Naive thymus-derived CD4-positive, alpha-beta T cell (primary cell): ENCODE results near the gene PRR16. TPM values are rescaled to one million over a fixed set of nuclear protein-coding genes. Genes with fewer than 3 reads are reported as not detected.
"Not testable (repeated sequence)": the region's sequence is repeated elsewhere in the genome, so short reads cannot be mapped to it uniquely, and the experiment has no call there.

Experiments used
- ATAC-seq: fragments of 150-1000 bp; cut with Tn5 transposase; 2 replicates; pipeline ENCODE4 v1.10.0; 2021; ENCODE audit warnings: mild to moderate bottlenecking, moderate library complexity
- CTCF ChIA-PET: fragments of 350-600 bp; sonication (Branson Sonifier 250); formaldehyde crosslinking; loops from one replicate; lab custom pipeline; 2021; ENCODE audit warnings: antibody characterized with exemption; lab: Charles Lee
- POLR2A ChIA-PET: fragments of 350-600 bp; sonication (Branson Sonifier 250); formaldehyde crosslinking; loops from one replicate; lab custom pipeline; 2021; ENCODE audit warnings: antibody characterized with exemption, inconsistent platforms; lab: Charles Lee
- DNase-seq, 9 donors: peaks; one replicate each; pipeline versions ENCODE4 v3.0.0 to v3.0.0-alpha.2; 2020 to 2022; ENCODE audit warnings: mixed read lengths in 1 of 9
- H3K27ac ChIP-seq: one replicate; pipeline ENCODE4 v1.7.0; 2013; ENCODE audit warnings: mild to moderate bottlenecking, low read depth, low read length, moderate library complexity
- H3K27me3 ChIP-seq, 2 donors: one replicate each; pipeline ENCODE4 v1.7.0; 2013; ENCODE audit warnings: low read length in 2 of 2, mild to moderate bottlenecking in 2 of 2, moderate library complexity in 2 of 2; ENCODE audit not compliant: control insufficient read depth in 2 of 2, insufficient read depth in 2 of 2
- H3K36me3 ChIP-seq, 3 experiments: 1 replicate in 2 of 3; 2 replicates in 1 of 3; pipeline ENCODE4 v1.7.0; 2013; ENCODE audit warnings: low read length in 3 of 3, mild to moderate bottlenecking in 3 of 3, moderate library complexity in 1 of 3; ENCODE audit not compliant: insufficient read depth in 3 of 3, control insufficient read depth in 2 of 3
- H3K4me1 ChIP-seq, 2 donors: one replicate each; pipeline ENCODE4 v1.7.0; 2013; ENCODE audit warnings: low read length in 2 of 2, mild to moderate bottlenecking in 2 of 2, moderate library complexity in 1 of 2; ENCODE audit not compliant: control insufficient read depth in 2 of 2, insufficient read depth in 2 of 2
- H3K4me3 ChIP-seq: 2 replicates; pipeline ENCODE4 v1.7.0; 2013; ENCODE audit warnings: mild to moderate bottlenecking, low read length
- H3K9me3 ChIP-seq, 3 experiments: 1 replicate in 2 of 3; 2 replicates in 1 of 3; pipeline ENCODE4 v1.7.0; 2013; ENCODE audit warnings: low read length in 3 of 3; ENCODE audit not compliant: control insufficient read depth in 2 of 3
- H3K27ac Mint-ChIP-seq, 9 donors: one replicate each; pipeline ENCODE4 v1.8.0; 2020 to 2022; ENCODE audit warnings: mixed read lengths in 9 of 9, mild to moderate bottlenecking in 8 of 9, moderate library complexity in 5 of 9, inconsistent platforms in 2 of 9
- H3K27me3 Mint-ChIP-seq, 5 donors: one replicate each; pipeline ENCODE4 v1.8.0; 2021 to 2022; ENCODE audit warnings: mixed read lengths in 5 of 5, mild to moderate bottlenecking in 1 of 5
- H3K36me3 Mint-ChIP-seq, 5 donors: one replicate each; pipeline ENCODE4 v1.8.0; 2020 to 2022; ENCODE audit warnings: mixed read lengths in 5 of 5, mild to moderate bottlenecking in 3 of 5, inconsistent platforms in 1 of 5
- H3K4me1 Mint-ChIP-seq, 7 donors: one replicate each; pipeline ENCODE4 v1.8.0; 2020 to 2022; ENCODE audit warnings: mixed read lengths in 7 of 7, mild to moderate bottlenecking in 3 of 7, inconsistent platforms in 1 of 7
- H3K4me3 Mint-ChIP-seq, 10 donors: one replicate each; pipeline ENCODE4 v1.8.0; 2020 to 2022; ENCODE audit warnings: mild to moderate bottlenecking in 10 of 10, mixed read lengths in 10 of 10, moderate library complexity in 6 of 10, inconsistent platforms in 2 of 10
- H3K9me3 Mint-ChIP-seq, 11 donors: one replicate each; pipeline ENCODE4 v1.8.0; 2020 to 2022; ENCODE audit warnings: mixed read lengths in 11 of 11, mild to moderate bottlenecking in 4 of 11, inconsistent platforms in 1 of 11, moderate library complexity in 1 of 11
- intact Hi-C, 2 donors: fragments of 100-400 bp; cut with micrococcal nuclease; formaldehyde crosslinking; loops; one replicate each; pipeline ENCODE4 v1.15.1; 2023
- polyA plus RNA-seq, 2 donors: library from polyadenylated mRNA; unstranded; fragments of 300-500 nt; fragmentation: Illumina TruSeq; gene quantifications; one replicate each; pipeline ENCODE4 v1.2.3, GENCODE V29; 2021
- total RNA-seq, 6 experiments: library from RNA in 5 of 6; stranded (reverse) in 5 of 6; gene quantifications; 1 replicate in 5 of 6; 2 replicates in 1 of 6; pipeline ENCODE4 v1.2.3 and lab custom pipeline; 2021 to 2026

PRR16 gene
- total RNA-seq (not detected), polyA plus RNA-seq (not detected), total RNA-seq (lab: John Stamatoyannopoulos, UW) (not detected)

- Histone ChIP-seq H3K9me3 (no peaks in the 10 kb centered on the region), H3K4me1 (peaks cover 0 to 4% of the 10 kb centered on the region in 2 donors), H3K4me3 (no peak within 1 kb of the TSS), H3K27ac (no peak within 1 kb of the TSS), H3K27me3 (no peaks in the 10 kb centered on the region), H3K36me3 (no peaks in the 10 kb centered on the region)
- peak within 1 kb of the TSS in 9 of 10 donors; percentile 52 to 76 (median 64) for H3K4me3 Mint-ChIP-seq
- H3K9me3 Mint-ChIP-seq: peaks cover 0 to 3% (median 0%) of the 10 kb centered on the region in 11 donors
- ATAC-seq (peak; percentile 60), DNase-seq (peak in 1 of 9 donors; percentile 32)
- H3K27me3 Mint-ChIP-seq: peaks cover 41 to 68% (median 45%) of the 10 kb centered on the region in 5 donors
- intact Hi-C loops: no loop called here
- ChIA-PET CTCF (interaction anchor here (0.6 kb wide), 1 partner anchor 1940 kb away, joined by 3 read pairs; no protein-coding TSS in a partner anchor), POLR2A (no interaction called here)
- H3K27ac Mint-ChIP-seq: no peak within 1 kb of the TSS
- no peaks in the 10 kb centered on the region for H3K36me3 Mint-ChIP-seq
- peaks cover 5 to 27% (median 14%) of the 10 kb centered on the region in 7 donors for H3K4me1 Mint-ChIP-seq
Measured at GRCh38 chr5:120463991-120464626, at the start of gene PRR16. Gene PRR16, plus strand, starts transcription at chr5:120464300.

GRCh38 chr5:120415985-120416384 lies 48.1 kb upstream of the PRR16 start:
- ATAC-seq (no peak), DNase-seq (no peak)
- Histone ChIP-seq H3K4me1 (no peaks in the 10 kb centered on the region), H3K36me3 (no peaks in the 10 kb centered on the region), H3K27ac (no peak overlapping the region), H3K4me3 (no peak overlapping the region), H3K9me3 (no peaks in the 10 kb centered on the region), H3K27me3 (no peaks in the 10 kb centered on the region)
- intact Hi-C loops: no loop called here
- POLR2A ChIA-PET: no interaction called here
- Mint-ChIP-seq H3K4me1 (no peaks in the 10 kb centered on the region), H3K4me3 (no peak overlapping the region), H3K27me3 (no peaks in the 10 kb centered on the region), H3K36me3 (no peaks in the 10 kb centered on the region), H3K9me3 (peaks cover 0 to 6% (median 0%) of the 10 kb centered on the region in 11 donors), H3K27ac (no peak overlapping the region)
- CTCF ChIA-PET: no interaction called here

DNA sequence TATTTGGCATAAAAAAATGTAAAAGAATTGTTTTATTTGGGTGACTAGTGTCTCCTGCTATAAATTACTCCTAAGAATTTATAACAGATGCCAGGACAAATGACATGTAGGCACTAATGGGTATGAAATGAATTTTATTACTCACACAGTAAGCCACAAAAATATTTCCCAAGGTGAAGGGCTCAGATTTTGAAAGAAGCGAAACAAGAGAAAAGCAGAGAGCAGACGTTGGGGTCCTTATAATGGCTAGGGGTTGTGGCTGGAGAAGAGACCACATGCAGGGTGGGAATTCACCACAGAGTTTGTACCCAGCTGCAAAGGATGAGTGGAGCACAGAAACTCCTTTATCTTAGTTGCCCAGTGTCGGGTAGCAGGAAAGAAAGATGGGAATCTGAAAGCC lies 45.0 kb upstream of the PRR16 start:
- Histone ChIP-seq H3K27ac (no peak overlapping the region), H3K4me1 (no peaks in the 10 kb centered on the region), H3K9me3 (no peaks in the 10 kb centered on the region), H3K4me3 (no peak overlapping the region), H3K36me3 (no peaks in the 10 kb centered on the region), H3K27me3 (no peaks in the 10 kb centered on the region)
- CTCF ChIA-PET: no interaction called here
- intact Hi-C loops: no loop called here
- DNase-seq: no peak
- POLR2A ChIA-PET: no interaction called here
- Mint-ChIP-seq H3K27ac (no peak overlapping the region), H3K4me1 (no peaks in the 10 kb centered on the region), H3K36me3 (no peaks in the 10 kb centered on the region), H3K9me3 (peaks cover 0 to 6% (median under 1%) of the 10 kb centered on the region in 11 donors), H3K27me3 (no peaks in the 10 kb centered on the region), H3K4me3 (no peak overlapping the region)
- no peak for ATAC-seq

- H3K9me3 ChIP-seq, POLR2A ChIA-PET, H3K4me3 ChIP-seq, H3K27me3 Mint-ChIP-seq, H3K36me3 ChIP-seq, intact Hi-C loops, DNase-seq, H3K4me1 ChIP-seq, CTCF ChIA-PET, H3K4me1 Mint-ChIP-seq, H3K27ac ChIP-seq, H3K36me3 Mint-ChIP-seq, ATAC-seq, H3K4me3 Mint-ChIP-seq, H3K27ac Mint-ChIP-seq, H3K27me3 ChIP-seq: not testable (repeated sequence)
- H3K9me3 Mint-ChIP-seq: peaks cover 5 to 28% (median 18%) of the 10 kb centered on the region in 11 donors
Measured at GRCh38 chr5:120426633-120427275, 37.3 kb upstream of the PRR16 start.

DNA sequence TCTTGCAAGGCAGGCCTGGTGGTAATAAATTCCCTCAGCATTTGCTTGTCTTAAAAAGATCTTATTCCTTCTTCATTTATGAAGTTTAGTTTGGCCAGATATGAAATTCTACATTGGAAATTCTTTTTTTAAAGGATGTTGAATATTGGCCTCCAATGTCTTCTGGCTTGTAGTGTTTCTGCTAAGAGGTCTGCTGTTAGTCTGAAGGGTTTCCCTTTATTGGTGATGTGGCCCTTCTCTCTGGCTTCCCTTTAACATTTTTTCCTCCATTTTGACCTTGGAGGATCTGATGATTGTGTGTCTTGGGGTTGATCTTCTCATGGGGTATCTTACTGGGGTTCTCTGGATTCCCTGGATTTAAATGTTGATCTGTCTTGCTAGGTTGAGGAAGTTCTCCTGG lies 33.5 kb upstream of the PRR16 start:
- no peak for DNase-seq
- Mint-ChIP-seq H3K27ac (no peak overlapping the region), H3K27me3 (no peaks in the 10 kb centered on the region), H3K36me3 (peaks cover 0 to 5% (median 0%) of the 10 kb centered on the region in 5 donors), H3K4me3 (no peak overlapping the region), H3K9me3 (peaks cover 5 to 28% (median 14%) of the 10 kb centered on the region in 11 donors), H3K4me1 (no peaks in the 10 kb centered on the region)
- no peaks in the 10 kb centered on the region for H3K4me1 ChIP-seq
- no peaks in the 10 kb centered on the region for H3K36me3 ChIP-seq
- no peaks in the 10 kb centered on the region for H3K27me3 ChIP-seq
- no peaks in the 10 kb centered on the region for H3K9me3 ChIP-seq
- intact Hi-C loops: no loop called here
- no peak overlapping the region for H3K27ac ChIP-seq
- ChIA-PET POLR2A (no interaction called here), CTCF (no interaction called here)
- no peak for ATAC-seq
- no peak overlapping the region for H3K4me3 ChIP-seq

- H3K27me3 ChIP-seq: no peaks in the 10 kb centered on the region
- intact Hi-C loops: no loop called here
- Mint-ChIP-seq H3K4me3 (no peak overlapping the region), H3K4me1 (no peaks in the 10 kb centered on the region), H3K27me3 (peaks cover 0 to 3% (median 0%) of the 10 kb centered on the region in 5 donors), H3K27ac (no peak overlapping the region), H3K9me3 (peaks cover 3 to 30% (median 12%) of the 10 kb centered on the region in 11 donors), H3K36me3 (peaks cover 0 to 5% (median 0%) of the 10 kb centered on the region in 5 donors)
- no peaks in the 10 kb centered on the region for H3K4me1 ChIP-seq
- no peak for DNase-seq
- no peak for ATAC-seq
- no peaks in the 10 kb centered on the region for H3K9me3 ChIP-seq
- ChIA-PET POLR2A (no interaction called here), CTCF (no interaction called here)
- H3K36me3 ChIP-seq: no peaks in the 10 kb centered on the region
- H3K27ac ChIP-seq: no peak overlapping the region
- H3K4me3 ChIP-seq: no peak overlapping the region
Measured at GRCh38 chr5:120432861-120433260, 31.2 kb upstream of the PRR16 start.
